SU-DHL-6 (cell line): ENCODE measurements around the gene UBALD2.
A peak's percentile ranks its signal among the peaks of the same experiment; 100 is the strongest.

ENCODE experiments used
- H2AFZ ChIP-seq: fragments of 200-600 bp; sonication (generic); 2 replicates; pipeline ENCODE4 v1.6.1; 2014; ENCODE audit warnings: low read depth, mild to moderate bottlenecking, moderate library complexity, mixed read lengths, antibody characterized with exemption, low read length; ENCODE audit not compliant: severe bottlenecking
- H3F3A ChIP-seq: fragments of 200-600 bp; shearing (Covaris generic); 2 replicates; pipeline ENCODE4 v1.6.0; 2016; ENCODE audit warnings: antibody characterized with exemption, mild to moderate bottlenecking; ENCODE audit not compliant: insufficient read depth
- H3K27ac ChIP-seq: fragments of 200-600 bp; sonication (generic); 2 replicates; pipeline ENCODE4 v1.5.1; 2016; ENCODE audit warnings: low read depth, mild to moderate bottlenecking, low read length, moderate library complexity, mixed read lengths
- H3K27me3 ChIP-seq: fragments of 200-600 bp; sonication (generic), shearing (Covaris generic); 2 replicates; pipeline ENCODE4 v1.6.0; 2014; ENCODE audit warnings: mild to moderate bottlenecking, low read length
- H3K36me3 ChIP-seq: fragments of 200-600 bp; sonication (generic); 2 replicates; pipeline ENCODE4 v1.6.1; 2014; ENCODE audit warnings: mild to moderate bottlenecking, low read length, mixed read lengths
- H3K4me2 ChIP-seq: fragments of 300-600, 200-600 bp; shearing (Covaris generic), sonication (generic); 2 replicates; pipeline ENCODE4 v1.6.0; 2014; ENCODE audit warnings: low read length, low read depth, mild to moderate bottlenecking; ENCODE audit not compliant: poor library complexity, severe bottlenecking
- H3K4me3 ChIP-seq: fragments of 200-600 bp; sonication (generic); 2 replicates; pipeline ENCODE4 v1.5.1; 2014; ENCODE audit warnings: antibody characterized with exemption, low read length, mild to moderate bottlenecking, mixed read lengths; ENCODE audit not compliant: insufficient read depth, poor library complexity, severe bottlenecking
- H3K79me2 ChIP-seq: fragments of 200-600 bp; sonication (generic); 2 replicates; pipeline ENCODE4 v1.6.1; 2014; ENCODE audit warnings: mild to moderate bottlenecking, low read length, moderate library complexity; ENCODE audit not compliant: insufficient read depth
- H3K9ac ChIP-seq: fragments of 200-600 bp; sonication (generic); 2 replicates; pipeline ENCODE4 v1.7.0; 2014; ENCODE audit warnings: mild to moderate bottlenecking, low read length
- H3K9me2 ChIP-seq: fragments of 200-600 bp; sonication (generic); replicated peaks from 2 replicates; pipeline ENCODE4 v1.6.1; 2014; ENCODE audit warnings: low read length; ENCODE audit not compliant: insufficient read depth
- H3K9me3 ChIP-seq: fragments of 200-600 bp; sonication (generic); 2 replicates; pipeline ENCODE4 v1.6.1; 2014; ENCODE audit warnings: low read length, mixed read lengths; ENCODE audit not compliant: insufficient read depth
- H4K20me1 ChIP-seq: fragments of 200-600 bp; sonication (generic); 2 replicates; pipeline ENCODE4 v1.6.1; 2014; ENCODE audit warnings: low read depth, mild to moderate bottlenecking, antibody characterized with exemption, low read length, moderate library complexity, mixed read lengths
- EZH2phosphoT487 ChIP-seq: fragments of 200-600 bp; sonication (generic), shearing (Covaris generic); conservative IDR thresholded peaks from 2 replicates; pipeline ENCODE4 v1.6.1; 2018; ENCODE audit warnings: mild to moderate bottlenecking, antibody characterized with exemption, low read length, moderate library complexity, mixed read lengths
- TF ChIP-seq, protein P1 (sequence below): fragments of 200-600 bp; sonication (generic); IDR thresholded peaks from one replicate; pipeline ENCODE4 v1.5.1; 2017; ENCODE audit warnings: antibody characterized with exemption, mild to moderate bottlenecking, low read length, moderate library complexity; ENCODE audit not compliant: insufficient read depth, poor library complexity, severe bottlenecking

Gene UBALD2

DNA sequence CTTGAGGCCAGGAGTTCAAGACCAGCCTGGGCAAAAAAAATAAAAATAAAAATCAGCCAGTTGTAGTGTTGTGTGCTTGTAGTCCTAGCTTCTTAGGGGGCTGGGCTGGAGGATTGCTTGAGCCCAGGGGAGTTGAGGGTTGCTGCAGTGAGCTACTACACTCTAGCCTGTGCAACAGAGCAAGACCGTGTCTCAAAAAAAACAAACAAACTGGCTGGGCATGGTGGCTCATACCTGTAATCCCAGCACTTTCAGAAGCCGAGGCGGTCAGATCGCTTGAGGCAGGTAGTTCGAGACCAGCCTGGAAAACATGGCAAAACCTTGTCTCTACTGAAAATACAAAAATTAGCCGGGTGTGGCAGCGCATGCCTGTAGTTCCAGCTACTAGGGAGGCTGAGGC lies 4.9 kb upstream of the UBALD2 start:
- H4K20me1 ChIP-seq, result no peaks in the 10 kb centered on the region
- H3K79me2 ChIP-seq, result no peaks in the 10 kb centered on the region
- H3K4me3 ChIP-seq, result no peak overlapping the region
- TF ChIP-seq, protein P1, sequence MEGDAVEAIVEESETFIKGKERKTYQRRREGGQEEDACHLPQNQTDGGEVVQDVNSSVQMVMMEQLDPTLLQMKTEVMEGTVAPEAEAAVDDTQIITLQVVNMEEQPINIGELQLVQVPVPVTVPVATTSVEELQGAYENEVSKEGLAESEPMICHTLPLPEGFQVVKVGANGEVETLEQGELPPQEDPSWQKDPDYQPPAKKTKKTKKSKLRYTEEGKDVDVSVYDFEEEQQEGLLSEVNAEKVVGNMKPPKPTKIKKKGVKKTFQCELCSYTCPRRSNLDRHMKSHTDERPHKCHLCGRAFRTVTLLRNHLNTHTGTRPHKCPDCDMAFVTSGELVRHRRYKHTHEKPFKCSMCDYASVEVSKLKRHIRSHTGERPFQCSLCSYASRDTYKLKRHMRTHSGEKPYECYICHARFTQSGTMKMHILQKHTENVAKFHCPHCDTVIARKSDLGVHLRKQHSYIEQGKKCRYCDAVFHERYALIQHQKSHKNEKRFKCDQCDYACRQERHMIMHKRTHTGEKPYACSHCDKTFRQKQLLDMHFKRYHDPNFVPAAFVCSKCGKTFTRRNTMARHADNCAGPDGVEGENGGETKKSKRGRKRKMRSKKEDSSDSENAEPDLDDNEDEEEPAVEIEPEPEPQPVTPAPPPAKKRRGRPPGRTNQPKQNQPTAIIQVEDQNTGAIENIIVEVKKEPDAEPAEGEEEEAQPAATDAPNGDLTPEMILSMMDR, result no peak
- no peak for TF ChIP-seq EZH2phosphoT487
- H3K36me3 ChIP-seq, result no peaks in the 10 kb centered on the region
- no peaks in the 10 kb centered on the region for H3K9me3 ChIP-seq
- no peaks in the 10 kb centered on the region for H3K27me3 ChIP-seq
- H2AFZ ChIP-seq, result peak overlapping the region; percentile 54
- H3K4me2 ChIP-seq, result peak overlapping the region; percentile 75
- H3K9ac ChIP-seq, result peak overlapping the region; percentile 32
- H3K9me2 ChIP-seq, result no peaks in the 10 kb centered on the region
- H3K27ac ChIP-seq, result peak overlapping the region; percentile 75
- peaks cover 48% of the 10 kb centered on the region for H3F3A ChIP-seq

DNA sequence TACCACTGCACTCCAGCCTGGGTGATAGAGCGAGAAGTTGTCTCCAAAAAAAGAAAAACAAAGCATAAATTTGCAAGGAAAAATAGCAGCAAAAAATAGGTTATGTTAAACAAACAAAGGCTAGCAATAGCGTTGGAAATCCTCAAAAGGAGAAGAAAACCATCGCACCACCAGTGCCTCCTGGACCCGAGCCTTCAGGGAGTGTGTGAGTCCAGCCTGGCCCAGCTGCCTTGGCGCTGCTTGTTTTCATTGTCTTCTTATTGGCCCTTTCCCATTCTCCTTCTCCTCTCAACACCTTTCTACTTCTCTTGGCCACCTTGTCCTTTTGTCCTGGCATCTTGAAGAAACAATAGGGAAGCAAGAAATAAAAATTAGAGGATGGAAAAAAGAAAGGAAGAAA lies 4.5 kb upstream of the UBALD2 start:
- Histone ChIP-seq H3F3A (peaks cover 48% of the 10 kb centered on the region), H3K27ac (peak overlapping the region; percentile 75), H3K9me3 (no peaks in the 10 kb centered on the region), H3K9ac (peak overlapping the region; percentile 32), H3K36me3 (no peaks in the 10 kb centered on the region), H3K27me3 (no peaks in the 10 kb centered on the region), H3K4me3 (peak overlapping the region; percentile 37), H4K20me1 (no peaks in the 10 kb centered on the region), H3K4me2 (peak overlapping the region; percentile 75), H2AFZ (peak overlapping the region; percentile 54), H3K9me2 (no peaks in the 10 kb centered on the region), H3K79me2 (peaks cover 1% of the 10 kb centered on the region)
- TF ChIP-seq, protein P1, result no peak
- no peak for TF ChIP-seq EZH2phosphoT487

DNA sequence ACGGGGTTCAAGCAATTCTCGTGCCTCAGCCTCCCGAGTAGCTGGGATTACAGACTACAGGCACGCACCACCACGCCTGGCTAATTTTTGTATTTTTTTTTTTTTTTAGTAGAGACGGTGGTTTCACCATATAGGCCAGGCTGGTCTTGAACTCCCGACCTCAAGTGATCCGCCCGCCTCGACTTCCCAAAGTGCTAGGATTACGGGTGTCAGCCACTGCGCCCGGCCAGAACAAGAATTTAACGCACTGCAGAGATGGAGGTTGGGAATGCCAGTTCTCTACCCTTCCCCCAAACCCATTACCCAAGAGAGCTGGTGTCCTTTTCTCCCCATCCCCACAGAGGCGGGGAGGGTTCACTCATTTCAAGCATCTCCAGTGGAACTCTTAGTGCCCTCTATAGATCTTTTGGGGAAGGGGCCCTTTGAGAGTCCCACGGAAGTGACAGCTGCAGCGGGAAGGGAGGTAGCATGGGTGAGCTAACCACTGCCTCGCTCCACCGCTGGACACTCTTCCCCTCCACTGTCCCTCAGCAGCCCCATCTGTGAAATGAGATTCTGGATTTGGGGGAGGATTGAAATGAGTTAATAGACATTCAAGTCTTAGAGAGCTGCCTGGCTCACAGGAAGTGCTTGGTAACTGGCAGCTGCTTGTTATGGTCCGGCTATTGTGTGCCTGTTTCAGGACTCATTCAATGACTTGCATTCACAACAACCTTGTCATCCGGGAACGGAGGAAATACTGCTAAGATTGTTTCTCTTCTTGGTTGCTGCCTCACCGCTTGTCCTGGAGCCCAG lies 3.5 kb upstream of the UBALD2 start:
- no peaks in the 10 kb centered on the region for H3K36me3 ChIP-seq
- no peaks in the 10 kb centered on the region for H4K20me1 ChIP-seq
- H3K4me3 ChIP-seq, result no peak overlapping the region
- H3F3A ChIP-seq, result peaks cover 52% of the 10 kb centered on the region
- H2AFZ ChIP-seq, result peak overlapping the region; percentile 9
- peaks cover 11% of the 10 kb centered on the region for H3K79me2 ChIP-seq
- TF ChIP-seq, protein P1, result no peak
- no peak for TF ChIP-seq EZH2phosphoT487
- H3K9ac ChIP-seq, result peak overlapping the region; percentile 49
- no peaks in the 10 kb centered on the region for H3K9me3 ChIP-seq
- H3K4me2 ChIP-seq, result peak overlapping the region; percentile 75
- no peaks in the 10 kb centered on the region for H3K9me2 ChIP-seq
- H3K27ac ChIP-seq, result peak overlapping the region; percentile 92
- H3K27me3 ChIP-seq, result no peaks in the 10 kb centered on the region
